Ishikawa (cell line): ENCODE data around the gene MESD.

Experiments
- CEBPB ChIP-seq: IDR thresholded peaks from 2 replicates; pipeline ENCODE4 v1.6.1; 2012
- CREB1 ChIP-seq: IDR thresholded peaks from 2 replicates; pipeline ENCODE4 v1.6.1; 2012; ENCODE audit warnings: low read depth
- EGR1 ChIP-seq: IDR thresholded peaks from 2 replicates; pipeline ENCODE4 v1.6.1; 2012
- EP300 ChIP-seq: IDR thresholded peaks from 2 replicates; pipeline ENCODE4 v1.6.1; 2012; ENCODE audit warnings: borderline replicate concordance
- FOXM1 ChIP-seq: IDR thresholded peaks from 2 replicates; pipeline ENCODE4 v1.6.1; 2012; ENCODE audit warnings: low read depth, borderline replicate concordance
- RAD21 ChIP-seq: IDR thresholded peaks from 2 replicates; pipeline ENCODE4 v1.6.1; 2012; ENCODE audit warnings: low read depth
- TAF1 ChIP-seq: IDR thresholded peaks from 2 replicates; pipeline ENCODE4 v1.6.1; 2012; ENCODE audit warnings: low read depth, mild to moderate bottlenecking
- TCF12 ChIP-seq: IDR thresholded peaks from 2 replicates; pipeline ENCODE4 v1.6.1; 2012; ENCODE audit warnings: low read depth
- TEAD4 ChIP-seq: IDR thresholded peaks from 2 replicates; pipeline ENCODE4 v1.6.1; 2012
- ZBTB7A ChIP-seq: IDR thresholded peaks from 2 replicates; pipeline ENCODE4 v1.6.1; 2012; ENCODE audit warnings: low read depth
- TF ChIP-seq, protein P1 (sequence below): IDR thresholded peaks from 2 replicates; pipeline ENCODE4 v1.6.1; 2012
- TF ChIP-seq, protein P2 (sequence below): IDR thresholded peaks from 2 replicates; pipeline ENCODE4 v1.6.1; 2012; ENCODE audit warnings: low read depth, mild to moderate bottlenecking

DNA sequence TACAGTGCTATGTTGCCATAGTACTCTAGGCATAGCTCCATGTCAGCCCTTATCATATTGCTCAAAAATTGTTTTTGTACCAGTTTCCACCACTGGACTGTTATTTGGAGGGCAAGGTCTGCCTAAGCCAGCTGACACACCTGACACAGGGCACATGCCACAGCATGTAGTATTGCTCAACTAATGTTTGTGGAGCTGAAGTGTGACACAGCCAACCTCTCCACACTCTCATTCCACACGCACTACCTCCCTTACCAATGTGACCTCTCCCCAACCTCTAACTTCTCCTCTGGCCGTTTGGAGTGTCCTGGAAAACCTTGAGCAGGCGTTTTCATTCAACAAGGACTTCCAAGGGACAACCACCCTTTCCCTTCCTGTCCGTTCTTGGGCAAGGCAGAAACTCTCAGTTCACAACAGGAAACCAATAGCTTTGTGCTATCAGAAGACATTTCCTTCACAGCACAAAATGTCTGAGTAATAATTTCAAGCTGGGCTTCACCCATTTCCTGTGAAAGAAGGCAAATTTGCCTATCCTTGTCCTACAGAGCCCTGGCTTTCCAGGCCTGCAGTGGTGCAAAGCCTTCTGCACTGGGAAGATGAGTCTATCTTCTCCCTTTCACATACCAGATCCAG is 49.5 kb upstream of the MESD start:
- TF ChIP-seq, protein P1, sequence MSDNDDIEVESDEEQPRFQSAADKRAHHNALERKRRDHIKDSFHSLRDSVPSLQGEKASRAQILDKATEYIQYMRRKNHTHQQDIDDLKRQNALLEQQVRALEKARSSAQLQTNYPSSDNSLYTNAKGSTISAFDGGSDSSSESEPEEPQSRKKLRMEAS: no peak
- TF ChIP-seq TAF1 (no peak), ZBTB7A (no peak), EP300 (no peak), CEBPB (no peak), RAD21 (no peak), EGR1 (no peak), CREB1 (no peak), TCF12 (no peak), TEAD4 (no peak), FOXM1 (no peak)
- TF ChIP-seq, protein P2, sequence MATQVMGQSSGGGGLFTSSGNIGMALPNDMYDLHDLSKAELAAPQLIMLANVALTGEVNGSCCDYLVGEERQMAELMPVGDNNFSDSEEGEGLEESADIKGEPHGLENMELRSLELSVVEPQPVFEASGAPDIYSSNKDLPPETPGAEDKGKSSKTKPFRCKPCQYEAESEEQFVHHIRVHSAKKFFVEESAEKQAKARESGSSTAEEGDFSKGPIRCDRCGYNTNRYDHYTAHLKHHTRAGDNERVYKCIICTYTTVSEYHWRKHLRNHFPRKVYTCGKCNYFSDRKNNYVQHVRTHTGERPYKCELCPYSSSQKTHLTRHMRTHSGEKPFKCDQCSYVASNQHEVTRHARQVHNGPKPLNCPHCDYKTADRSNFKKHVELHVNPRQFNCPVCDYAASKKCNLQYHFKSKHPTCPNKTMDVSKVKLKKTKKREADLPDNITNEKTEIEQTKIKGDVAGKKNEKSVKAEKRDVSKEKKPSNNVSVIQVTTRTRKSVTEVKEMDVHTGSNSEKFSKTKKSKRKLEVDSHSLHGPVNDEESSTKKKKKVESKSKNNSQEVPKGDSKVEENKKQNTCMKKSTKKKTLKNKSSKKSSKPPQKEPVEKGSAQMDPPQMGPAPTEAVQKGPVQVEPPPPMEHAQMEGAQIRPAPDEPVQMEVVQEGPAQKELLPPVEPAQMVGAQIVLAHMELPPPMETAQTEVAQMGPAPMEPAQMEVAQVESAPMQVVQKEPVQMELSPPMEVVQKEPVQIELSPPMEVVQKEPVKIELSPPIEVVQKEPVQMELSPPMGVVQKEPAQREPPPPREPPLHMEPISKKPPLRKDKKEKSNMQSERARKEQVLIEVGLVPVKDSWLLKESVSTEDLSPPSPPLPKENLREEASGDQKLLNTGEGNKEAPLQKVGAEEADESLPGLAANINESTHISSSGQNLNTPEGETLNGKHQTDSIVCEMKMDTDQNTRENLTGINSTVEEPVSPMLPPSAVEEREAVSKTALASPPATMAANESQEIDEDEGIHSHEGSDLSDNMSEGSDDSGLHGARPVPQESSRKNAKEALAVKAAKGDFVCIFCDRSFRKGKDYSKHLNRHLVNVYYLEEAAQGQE: no peak
